ENCODE measurements around the gene DHRS7C.
"Not testable (repeated sequence)": the region's sequence is repeated elsewhere in the genome, so short reads cannot be mapped to it uniquely, and the experiment has no call there.

Gene DHRS7C

DNA sequence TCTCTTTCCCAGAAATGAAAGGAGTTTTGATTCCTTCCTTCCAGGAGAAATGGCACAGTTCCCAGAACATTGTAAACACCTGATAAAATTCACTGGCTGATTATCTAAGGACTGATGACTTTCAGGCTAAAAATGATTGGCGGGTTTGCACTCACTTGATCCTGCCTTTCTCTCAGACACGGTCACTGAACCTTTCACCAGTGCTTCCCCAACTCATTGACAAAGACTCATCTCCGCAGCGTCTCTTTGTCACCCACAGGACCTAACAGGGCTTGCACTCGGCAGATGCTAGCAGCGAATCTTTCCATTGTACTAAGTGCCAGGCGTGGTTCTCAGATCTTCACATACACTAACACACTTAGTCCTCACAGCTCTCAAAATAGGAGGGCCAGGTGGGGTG is 7.3 kb upstream of the DHRS7C start:
- no peak overlapping the region for H3K4me3 ChIP-seq (ENCODE audit: low read depth, low read length)
- TF ChIP-seq CTCF (IDR thresholded peaks at IDR 0.05; ENCODE audit: borderline replicate concordance, insufficient read depth, low read depth, low read length): no peak

DNA sequence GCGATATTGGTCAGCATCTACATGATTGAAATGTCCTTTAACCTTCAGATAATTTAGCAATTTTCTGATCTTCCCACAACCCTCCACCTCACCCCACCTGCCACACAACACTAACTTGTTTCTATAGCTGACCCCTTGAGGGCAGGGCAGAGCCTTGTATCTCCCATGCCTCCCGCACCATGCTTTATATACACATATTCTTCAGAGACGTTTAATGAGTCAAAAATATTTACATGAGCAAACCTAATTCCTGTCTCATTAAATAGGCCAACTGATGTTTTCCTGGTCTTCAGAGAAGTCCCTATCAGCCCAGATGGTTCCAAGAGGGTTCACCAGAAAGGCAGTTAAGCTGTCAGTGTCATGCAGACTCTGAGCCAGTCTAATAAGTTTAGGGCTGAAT is 6.6 kb upstream of the DHRS7C start:
- H3K4me3 ChIP-seq (ENCODE audit: low read depth, low read length): no peak overlapping the region
- no peak for TF ChIP-seq CTCF (IDR thresholded peaks at IDR 0.05; ENCODE audit: borderline replicate concordance, insufficient read depth, low read depth, low read length)

- no peak for TF ChIP-seq CTCF (IDR thresholded peaks at IDR 0.05; ENCODE audit: borderline replicate concordance, insufficient read depth, low read depth, low read length)
- no peak overlapping the region for H3K4me3 ChIP-seq (ENCODE audit: low read depth, low read length)
These were observed 919 bp upstream of the DHRS7C start for GRCh38 chr17:9792181-9792840.

DNA sequence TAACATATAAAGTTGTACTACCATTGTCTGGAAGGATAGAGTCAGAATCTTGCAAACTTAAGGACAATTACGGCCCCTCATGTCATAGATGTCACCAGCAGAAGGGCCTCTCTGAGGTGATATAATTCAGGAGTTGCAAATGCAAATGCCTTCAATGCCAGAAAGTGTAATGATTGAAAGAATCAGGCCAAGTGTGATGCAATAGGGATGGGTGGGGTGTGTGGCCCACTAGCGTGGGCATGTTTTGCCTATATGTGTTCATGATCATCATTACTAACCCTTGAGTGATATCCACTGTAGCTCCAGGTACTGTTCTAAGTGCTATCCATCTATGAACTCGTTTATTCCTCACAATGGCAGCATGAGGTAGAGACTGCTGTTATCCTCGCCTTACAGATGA is 1.1 kb downstream of the DHRS7C start:
- TF ChIP-seq CTCF (IDR thresholded peaks at IDR 0.05; ENCODE audit: borderline replicate concordance, insufficient read depth, low read depth, low read length): no peak

DNA sequence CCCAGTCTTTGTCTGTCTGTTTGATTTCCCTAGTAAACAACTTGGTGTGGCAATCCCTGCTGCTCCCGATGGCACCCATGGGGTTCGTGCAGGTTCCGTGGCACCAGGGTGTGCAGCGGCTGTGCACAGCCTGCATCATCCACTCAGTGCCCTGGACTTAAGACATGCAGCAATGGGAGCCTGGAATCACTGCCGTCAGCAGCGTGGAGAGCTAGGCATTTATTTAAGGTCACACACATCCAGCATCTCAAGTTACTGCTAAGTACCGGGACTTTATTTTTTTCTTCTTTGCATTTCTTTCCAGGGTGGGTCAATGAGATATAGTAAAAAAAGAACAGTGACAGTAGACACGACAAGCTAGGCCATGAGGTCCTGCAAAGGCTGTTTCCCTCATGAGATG is 2.8 kb downstream of the DHRS7C start:
- TF ChIP-seq CTCF (IDR thresholded peaks at IDR 0.05; ENCODE audit: borderline replicate concordance, insufficient read depth, low read depth, low read length): no peak
- no peak overlapping the region for H3K4me3 ChIP-seq (ENCODE audit: low read depth, low read length)

More for the DNA sequence above, 1.1 kb downstream of the DHRS7C start:
- no peak overlapping the region for H3K4me3 ChIP-seq (ENCODE audit: low read depth, low read length)

DNA sequence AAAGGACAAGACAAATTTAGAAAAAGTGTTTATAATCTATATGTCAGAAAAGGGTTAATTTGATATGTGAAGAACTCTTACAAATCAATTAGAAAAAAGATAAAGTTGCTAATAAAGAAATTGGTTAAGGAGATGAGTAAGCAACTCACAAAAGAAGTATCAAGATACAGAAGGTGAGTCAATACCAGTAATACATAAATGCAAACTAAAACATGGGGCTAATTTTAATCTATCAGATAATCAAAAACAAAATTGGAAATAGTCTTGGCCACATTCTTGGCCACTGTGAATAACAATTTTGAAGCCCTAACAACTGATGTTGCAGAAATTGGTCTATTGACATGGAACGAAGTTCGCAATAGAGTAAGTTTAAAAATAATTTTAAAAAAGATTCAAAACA is 6.8 kb downstream of the DHRS7C start:
- no peak overlapping the region for H3K4me3 ChIP-seq (ENCODE audit: low read depth, low read length)
- no peak for TF ChIP-seq CTCF (IDR thresholded peaks at IDR 0.05; ENCODE audit: borderline replicate concordance, insufficient read depth, low read depth, low read length)

GRCh38 chr17:9783465-9783864 is 7.9 kb downstream of the DHRS7C start:
- H3K4me3 ChIP-seq (ENCODE audit: low read depth, low read length): not testable (repeated sequence)

DNA sequence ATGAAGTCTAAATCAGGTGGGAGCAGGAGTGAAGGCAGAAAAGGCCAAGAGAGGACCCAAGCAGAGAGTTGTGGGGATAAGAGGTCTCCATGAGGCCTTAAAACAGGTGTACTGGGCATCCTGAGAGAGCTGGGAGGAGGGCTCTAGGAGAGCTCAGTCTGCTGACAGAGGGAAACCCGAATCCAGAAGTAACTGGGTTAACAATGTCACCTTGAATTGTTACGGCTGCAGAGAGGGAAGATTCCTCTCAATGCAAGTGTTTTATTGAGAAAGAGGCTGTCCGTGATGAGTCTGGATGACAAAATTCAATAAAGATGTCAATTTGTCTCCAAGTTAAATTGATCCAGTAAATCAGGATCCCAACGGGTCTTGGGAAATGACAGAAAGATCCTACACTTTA is 8.3 kb downstream of the DHRS7C start:
- no peak for TF ChIP-seq CTCF (IDR thresholded peaks at IDR 0.05; ENCODE audit: borderline replicate concordance, insufficient read depth, low read depth, low read length)
- no peak overlapping the region for H3K4me3 ChIP-seq (ENCODE audit: low read depth, low read length)
